ENCODE data around the gene CHCHD1.
"Not testable (repeated sequence)": the region's sequence is repeated elsewhere in the genome, so short reads cannot be mapped to it uniquely, and the experiment has no call there.

Gene CHCHD1

GRCh38 chr10:73824146-73824725 is 42.4 kb downstream of the CHCHD1 start:
- Histone ChIP-seq H3K27ac (ENCODE audit: low read length) (no peak overlapping the region), H3K9me3 (ENCODE audit: control insufficient read depth in 2 of 2, low read length in 2 of 2) (no peaks in the 10 kb centered on the region), H3K4me3 (ENCODE audit: low read length in 2 of 2) (no peak overlapping the region), H3K36me3 (ENCODE audit: control insufficient read depth in 2 of 2, insufficient read depth in 2 of 2, low read length in 2 of 2) (peaks cover 65 to 67% of the 10 kb centered on the region in 2 donors), H3K9ac (ENCODE audit: low read length in 2 of 2) (no peak overlapping the region), H3K27me3 (ENCODE audit: control insufficient read depth in 1 of 2, insufficient read depth in 2 of 2, low read length in 2 of 2) (no peaks in the 10 kb centered on the region), H3K4me1 (ENCODE audit: control insufficient read depth, insufficient read depth, low read length) (peaks cover 9% of the 10 kb centered on the region)

GRCh38 chr10:73827346-73828089 is 45.7 kb downstream of the CHCHD1 start:
- Histone ChIP-seq H3K9ac (ENCODE audit: low read length in 2 of 2) (no peak overlapping the region), H3K27ac (ENCODE audit: low read length) (no peak overlapping the region), H3K4me3 (ENCODE audit: low read length in 2 of 2) (no peak overlapping the region), H3K9me3 (ENCODE audit: control insufficient read depth in 2 of 2, low read length in 2 of 2) (no peaks in the 10 kb centered on the region), H3K4me1 (ENCODE audit: control insufficient read depth, insufficient read depth, low read length) (no peaks in the 10 kb centered on the region), H3K36me3 (ENCODE audit: control insufficient read depth in 2 of 2, insufficient read depth in 2 of 2, low read length in 2 of 2) (peaks cover 52 to 61% of the 10 kb centered on the region in 2 donors), H3K27me3 (ENCODE audit: control insufficient read depth in 1 of 2, insufficient read depth in 2 of 2, low read length in 2 of 2) (no peaks in the 10 kb centered on the region)

GRCh38 chr10:73828161-73828560 is 46.3 kb downstream of the CHCHD1 start:
- H3K4me3 ChIP-seq (ENCODE audit: low read length in 2 of 2) = no peak overlapping the region
- H3K36me3 ChIP-seq (ENCODE audit: control insufficient read depth in 2 of 2, insufficient read depth in 2 of 2, low read length in 2 of 2) = peaks cover 50 to 59% of the 10 kb centered on the region in 2 donors
- no peak overlapping the region for H3K27ac ChIP-seq (ENCODE audit: low read length)
- no peaks in the 10 kb centered on the region for H3K4me1 ChIP-seq (ENCODE audit: control insufficient read depth, insufficient read depth, low read length)
- no peaks in the 10 kb centered on the region for H3K27me3 ChIP-seq (ENCODE audit: control insufficient read depth in 1 of 2, insufficient read depth in 2 of 2, low read length in 2 of 2)
- no peak overlapping the region for H3K9ac ChIP-seq (ENCODE audit: low read length in 2 of 2)
- no peaks in the 10 kb centered on the region for H3K9me3 ChIP-seq (ENCODE audit: control insufficient read depth in 2 of 2, low read length in 2 of 2)

- H3K9me3 ChIP-seq (ENCODE audit: control insufficient read depth in 2 of 2, low read length in 2 of 2); H3K9ac ChIP-seq (ENCODE audit: low read length in 2 of 2); H3K27ac ChIP-seq (ENCODE audit: low read length); H3K27me3 ChIP-seq (ENCODE audit: control insufficient read depth in 1 of 2, insufficient read depth in 2 of 2, low read length in 2 of 2); H3K4me3 ChIP-seq (ENCODE audit: low read length in 2 of 2); H3K4me1 ChIP-seq (ENCODE audit: control insufficient read depth, insufficient read depth, low read length): not testable (repeated sequence)
- H3K36me3 ChIP-seq (ENCODE audit: control insufficient read depth in 2 of 2, insufficient read depth in 2 of 2, low read length in 2 of 2) = peaks cover 41 to 50% of the 10 kb centered on the region in 2 donors
Measured at GRCh38 chr10:73829090-73829489, 47.2 kb downstream of the CHCHD1 start.
